Measurements from ENCODE around the gene AHNAK.

Gene AHNAK

DNA sequence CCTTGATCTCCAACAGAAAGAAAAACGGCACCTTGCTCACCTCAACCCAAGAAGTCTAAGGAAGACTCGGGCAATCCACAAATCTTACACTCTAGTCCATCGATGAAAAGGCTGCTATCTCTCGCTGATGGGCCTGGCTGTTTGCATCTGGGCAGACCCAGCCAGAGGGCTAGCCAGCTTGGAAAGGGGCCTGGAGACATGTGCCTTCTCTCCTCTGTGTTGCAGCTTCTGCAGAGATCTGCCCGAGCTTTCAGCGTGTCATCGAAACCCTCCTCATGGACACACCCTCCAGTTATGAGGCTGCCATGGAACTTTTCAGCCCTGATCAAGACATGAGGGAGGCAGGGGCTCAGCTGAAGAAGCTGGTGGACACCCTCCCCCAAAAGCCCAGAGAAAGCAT lies 124.6 kb downstream of the AHNAK start:
- H3K9ac ChIP-seq (ENCODE audit: low read depth, low read length) = no peak overlapping the region
- no peak overlapping the region for H3K27ac ChIP-seq (ENCODE audit: low read depth, low read length)
- WGBS = 92% methylated on average over 7 of the region's 7 CpGs
- peaks cover 3% of the 10 kb centered on the region; the same call in 1 of the 2 replicates for H3K4me1 ChIP-seq (ENCODE audit: insufficient read depth, low read length)
- H3K36me3 ChIP-seq (ENCODE audit: insufficient read depth, low read length) = no peaks in the 10 kb centered on the region
- H3K9me3 ChIP-seq (ENCODE audit: insufficient read depth, low read depth, low read length) = no peaks in the 10 kb centered on the region
- H3K27me3 ChIP-seq (ENCODE audit: insufficient read depth, low read length) = peaks cover 12% of the 10 kb centered on the region
- no peak overlapping the region for H3K4me3 ChIP-seq (ENCODE audit: low read length)

DNA sequence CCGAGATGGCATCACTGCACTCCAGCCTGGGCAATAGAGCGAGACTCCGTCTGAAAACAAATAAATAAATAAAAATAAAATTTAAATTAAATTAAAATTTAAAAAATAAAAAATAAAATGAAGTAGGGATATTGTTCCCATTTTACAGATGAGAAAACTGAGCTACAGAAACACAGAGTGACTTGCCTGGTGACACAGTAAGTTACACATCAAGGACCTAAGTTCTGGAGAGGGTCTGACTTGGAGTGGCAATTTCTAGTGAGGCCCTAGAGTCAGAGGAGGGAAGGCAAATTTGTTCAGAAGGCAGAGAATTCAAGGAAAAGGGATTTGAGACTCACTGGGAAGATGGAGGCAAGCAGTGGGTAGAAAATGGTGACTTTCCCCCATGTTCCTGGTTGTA lies 125.7 kb downstream of the AHNAK start:
- H3K27ac ChIP-seq (ENCODE audit: low read depth, low read length) = no peak overlapping the region
- H3K4me1 ChIP-seq (ENCODE audit: insufficient read depth, low read length) = no peaks in the 10 kb centered on the region; the same call in 1 of the 2 replicates
- no peaks in the 10 kb centered on the region for H3K9me3 ChIP-seq (ENCODE audit: insufficient read depth, low read depth, low read length)
- no peak overlapping the region for H3K9ac ChIP-seq (ENCODE audit: low read depth, low read length)
- no peak overlapping the region for H3K4me3 ChIP-seq (ENCODE audit: low read length)
- WGBS = 93% methylated on average over 1 of the region's 3 CpGs
- H3K36me3 ChIP-seq (ENCODE audit: insufficient read depth, low read length) = no peaks in the 10 kb centered on the region
- H3K27me3 ChIP-seq (ENCODE audit: insufficient read depth, low read length) = peaks cover 12% of the 10 kb centered on the region

DNA sequence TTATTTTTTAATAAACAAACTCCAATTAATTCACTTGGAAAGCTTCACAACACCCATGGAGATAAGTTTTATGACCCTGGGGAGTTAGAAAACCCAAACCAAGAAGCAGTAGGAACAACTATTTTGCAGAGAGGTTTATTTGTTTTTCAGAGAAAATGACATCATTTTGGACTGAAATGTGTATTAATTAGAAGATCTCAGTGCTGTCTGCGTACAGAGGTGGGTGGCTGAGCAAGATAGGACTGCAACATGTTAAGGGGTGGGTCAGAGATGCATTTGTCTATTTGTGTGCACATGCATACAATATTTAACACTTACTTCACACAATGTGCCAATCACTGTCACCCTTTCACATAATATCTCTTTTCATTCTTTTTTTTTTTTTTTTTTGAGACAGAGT lies 126.7 kb downstream of the AHNAK start:
- Histone ChIP-seq H3K9me3 (ENCODE audit: insufficient read depth, low read depth, low read length) (no peaks in the 10 kb centered on the region), H3K9ac (ENCODE audit: low read depth, low read length) (no peak overlapping the region), H3K4me3 (ENCODE audit: low read length) (no peak overlapping the region), H3K36me3 (ENCODE audit: insufficient read depth, low read length) (no peaks in the 10 kb centered on the region), H3K27me3 (ENCODE audit: insufficient read depth, low read length) (peaks cover 12% of the 10 kb centered on the region), H3K4me1 (ENCODE audit: insufficient read depth, low read length) (no peaks in the 10 kb centered on the region; the same call in 1 of the 2 replicates), H3K27ac (ENCODE audit: low read depth, low read length) (no peak overlapping the region)
- WGBS = 95% methylated on average over 1 of the region's 1 CpG

DNA sequence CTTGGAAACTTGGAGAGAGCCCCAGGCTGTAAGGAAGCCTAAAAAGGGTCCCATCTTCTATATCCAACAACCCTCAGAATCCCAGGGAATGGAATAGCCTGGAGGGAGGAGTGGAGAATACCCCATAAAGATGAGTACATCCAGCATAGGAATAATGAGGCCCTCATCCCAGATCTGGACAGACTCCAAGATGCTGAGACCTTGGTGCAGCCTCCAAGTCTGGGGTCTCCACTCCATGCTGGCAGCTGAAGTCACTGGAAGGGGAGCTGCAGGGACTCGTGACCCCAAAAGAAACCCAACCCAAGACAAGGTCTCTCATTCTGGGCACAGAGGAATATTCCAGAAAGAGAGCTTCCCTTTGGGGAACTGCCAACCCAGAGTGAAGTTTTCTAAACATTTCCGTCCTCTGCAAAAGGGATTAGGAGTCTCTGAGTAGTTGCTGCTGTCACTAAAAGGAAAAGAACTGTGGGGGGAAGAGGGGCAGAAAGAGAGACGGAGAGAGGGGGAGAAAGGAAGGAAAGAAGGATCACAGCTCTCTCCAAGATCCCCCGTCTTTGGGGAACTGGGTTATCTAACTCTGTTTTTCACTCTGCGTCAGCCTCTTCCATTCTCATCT lies 127.2 kb downstream of the AHNAK start:
- Histone ChIP-seq H3K4me3 (ENCODE audit: low read length) (no peak overlapping the region), H3K27ac (ENCODE audit: low read depth, low read length) (no peak overlapping the region), H3K4me1 (ENCODE audit: insufficient read depth, low read length) (no peaks in the 10 kb centered on the region; the same call in 1 of the 2 replicates), H3K36me3 (ENCODE audit: insufficient read depth, low read length) (no peaks in the 10 kb centered on the region), H3K9ac (ENCODE audit: low read depth, low read length) (no peak overlapping the region), H3K27me3 (ENCODE audit: insufficient read depth, low read length) (peaks cover 10% of the 10 kb centered on the region), H3K9me3 (ENCODE audit: insufficient read depth, low read depth, low read length) (no peaks in the 10 kb centered on the region)
- 88% methylated on average over 5 of the region's 5 CpGs for WGBS

DNA sequence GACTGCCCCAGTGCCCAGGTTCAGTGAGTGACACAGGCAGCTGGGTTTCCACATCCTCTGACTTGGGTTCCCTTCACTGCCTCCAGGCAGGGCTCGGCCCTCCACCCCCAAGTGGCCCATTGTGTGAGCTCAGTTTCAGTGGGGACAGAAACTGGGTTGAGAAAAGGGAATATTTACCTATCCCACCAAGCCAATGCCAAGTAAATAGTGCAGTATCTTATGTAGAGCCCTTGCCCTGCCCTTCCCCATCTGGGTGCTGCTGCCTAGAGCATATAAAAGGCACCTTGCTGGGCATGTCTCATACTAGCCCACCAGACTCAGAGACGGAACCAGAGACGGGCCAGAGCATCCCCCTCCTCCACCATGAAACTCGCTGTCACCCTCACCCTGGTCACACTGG lies 127.9 kb downstream of the AHNAK start, which contains the start of gene SCGB1A1:
TSS of gene SCGB1A1 (plus strand) at position 301 of the 400 bp plus-strand sequence. CDS start at position 364, 63 bp downstream.
- no peaks in the 10 kb centered on the region for H3K9me3 ChIP-seq (ENCODE audit: insufficient read depth, low read depth, low read length)
- no peaks in the 10 kb centered on the region; the same call in 1 of the 2 replicates for H3K4me1 ChIP-seq (ENCODE audit: insufficient read depth, low read length)
- no peak within 1 kb of the TSS for H3K27ac ChIP-seq (ENCODE audit: low read depth, low read length)
- no peaks in the 10 kb centered on the region for H3K36me3 ChIP-seq (ENCODE audit: insufficient read depth, low read length)
- 90% methylated on average over 4 of the region's 4 CpGs for WGBS
- no peak within 1 kb of the TSS for H3K9ac ChIP-seq (ENCODE audit: low read depth, low read length)
- H3K4me3 ChIP-seq (ENCODE audit: low read length) = no peak within 1 kb of the TSS
- H3K27me3 ChIP-seq (ENCODE audit: insufficient read depth, low read length) = peaks cover 7% of the 10 kb centered on the region; the same call in 1 of the 2 replicates

DNA sequence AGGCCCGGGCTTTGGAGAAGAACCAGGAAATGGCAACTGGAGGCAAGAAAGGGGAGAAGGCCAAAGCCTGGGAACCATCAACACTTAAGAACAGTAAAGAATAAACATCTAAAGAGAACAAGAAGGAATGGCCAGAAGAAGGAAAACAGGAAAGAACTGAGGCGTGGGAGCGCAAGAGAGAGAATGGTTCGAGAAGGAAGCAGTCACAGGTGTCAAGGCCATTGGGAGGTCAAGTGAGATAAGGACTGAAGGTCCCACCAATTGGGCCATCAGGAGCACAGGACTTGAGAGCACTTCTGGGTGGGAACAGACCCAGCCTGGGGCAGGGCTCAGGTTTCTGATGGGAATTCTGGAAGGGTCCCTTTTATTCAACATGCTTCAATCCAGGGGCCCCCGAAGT lies 128.5 kb downstream of the AHNAK start:
- Histone ChIP-seq H3K4me3 (ENCODE audit: low read length) (no peak overlapping the region), H3K4me1 (ENCODE audit: insufficient read depth, low read length) (no peaks in the 10 kb centered on the region), H3K9ac (ENCODE audit: low read depth, low read length) (no peak overlapping the region), H3K9me3 (ENCODE audit: insufficient read depth, low read depth, low read length) (no peaks in the 10 kb centered on the region), H3K36me3 (ENCODE audit: insufficient read depth, low read length) (no peaks in the 10 kb centered on the region), H3K27ac (ENCODE audit: low read depth, low read length) (no peak overlapping the region), H3K27me3 (ENCODE audit: insufficient read depth, low read length) (peaks cover 4% of the 10 kb centered on the region; the same call in 1 of the 2 replicates)
- WGBS = 96% methylated on average over 5 of the region's 5 CpGs

DNA sequence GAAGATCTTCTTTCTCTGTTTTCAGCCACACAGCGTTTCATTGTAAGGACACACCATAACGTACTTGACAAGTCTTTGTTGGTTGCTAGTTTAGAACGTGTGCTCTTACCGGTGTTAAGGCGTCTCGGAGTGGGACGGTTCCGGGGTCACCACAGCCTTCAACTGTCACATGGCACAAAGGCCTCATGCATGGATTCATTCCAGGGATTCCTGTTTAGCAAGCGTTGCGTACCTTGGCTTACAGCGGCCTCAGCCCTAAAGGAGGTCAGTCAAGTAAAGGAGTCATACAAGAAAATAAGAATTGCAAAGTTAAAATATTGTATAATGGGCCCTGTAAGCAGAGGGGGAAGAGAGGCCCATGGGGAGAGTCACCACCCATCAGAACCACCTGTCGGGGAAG lies 130.0 kb downstream of the AHNAK start:
- H3K4me3 ChIP-seq (ENCODE audit: low read length) = no peak overlapping the region
- no peaks in the 10 kb centered on the region for H3K27me3 ChIP-seq (ENCODE audit: insufficient read depth, low read length)
- WGBS = 92% methylated on average over 12 of the region's 12 CpGs
- no peaks in the 10 kb centered on the region for H3K4me1 ChIP-seq (ENCODE audit: insufficient read depth, low read length)
- H3K9me3 ChIP-seq (ENCODE audit: insufficient read depth, low read depth, low read length) = no peaks in the 10 kb centered on the region
- H3K9ac ChIP-seq (ENCODE audit: low read depth, low read length) = no peak overlapping the region
- H3K36me3 ChIP-seq (ENCODE audit: insufficient read depth, low read length) = no peaks in the 10 kb centered on the region
- no peak overlapping the region for H3K27ac ChIP-seq (ENCODE audit: low read depth, low read length)

DNA sequence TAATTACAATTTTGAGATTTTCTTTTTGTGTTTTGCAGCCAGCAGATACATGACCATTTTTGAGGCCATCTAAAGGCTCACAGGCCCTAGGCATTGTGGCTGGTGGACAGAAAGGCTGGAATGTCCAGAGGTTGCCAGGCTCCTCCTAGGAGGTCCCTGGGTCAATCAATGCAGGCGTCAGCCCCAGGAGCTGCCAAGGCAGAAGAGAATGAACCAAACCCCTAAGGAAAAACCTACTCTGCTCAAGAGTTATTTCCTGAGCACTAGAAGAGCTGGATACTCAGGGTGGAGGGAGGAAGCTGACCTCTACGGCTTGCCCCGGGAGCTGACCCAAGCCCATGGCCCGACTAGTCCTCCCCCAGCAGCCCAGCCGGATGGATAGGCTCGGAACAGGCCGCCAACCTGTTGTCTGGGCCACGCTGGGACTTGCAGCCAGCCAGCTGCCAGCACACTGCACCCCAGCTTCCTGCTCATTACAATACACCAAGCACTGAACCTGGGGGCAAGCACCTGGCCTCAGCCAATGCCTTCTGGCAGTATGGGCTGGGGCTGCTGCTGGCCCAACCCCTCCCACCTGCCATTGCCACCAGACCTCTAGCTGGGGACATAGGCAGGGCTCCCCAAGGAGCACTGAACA lies 133.4 kb downstream of the AHNAK start:
- H3K27me3 ChIP-seq (ENCODE audit: insufficient read depth, low read length) = no peaks in the 10 kb centered on the region
- no peak overlapping the region for H3K9ac ChIP-seq (ENCODE audit: low read depth, low read length)
- H3K4me3 ChIP-seq (ENCODE audit: low read length) = no peak overlapping the region
- no peaks in the 10 kb centered on the region for H3K36me3 ChIP-seq (ENCODE audit: insufficient read depth, low read length)
- H3K9me3 ChIP-seq (ENCODE audit: insufficient read depth, low read depth, low read length) = no peaks in the 10 kb centered on the region
- 90% methylated on average over 8 of the region's 8 CpGs for WGBS
- no peak overlapping the region for H3K27ac ChIP-seq (ENCODE audit: low read depth, low read length)
- H3K4me1 ChIP-seq (ENCODE audit: insufficient read depth, low read length) = no peaks in the 10 kb centered on the region

DNA sequence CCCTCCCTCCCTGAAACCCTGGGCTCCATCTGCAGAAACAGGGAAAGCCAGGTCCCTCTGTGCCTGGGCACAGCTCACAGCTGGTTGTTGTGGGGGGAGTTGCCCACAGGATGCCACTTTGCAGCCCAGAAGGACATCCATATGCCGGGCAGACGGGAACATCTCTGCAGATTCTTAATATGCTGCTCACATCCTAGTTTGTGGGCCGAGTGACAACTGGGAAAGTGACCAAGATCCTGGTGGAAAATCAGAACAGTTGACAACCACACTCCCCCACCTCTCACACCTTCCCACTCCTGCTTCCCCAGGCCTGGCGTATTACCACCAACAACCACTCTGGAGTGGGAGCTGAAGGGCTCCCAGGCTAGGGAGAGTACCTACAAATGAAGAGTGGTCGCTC lies 135.1 kb downstream of the AHNAK start:
- no peaks in the 10 kb centered on the region for H3K4me1 ChIP-seq (ENCODE audit: insufficient read depth, low read length)
- no peak overlapping the region for H3K27ac ChIP-seq (ENCODE audit: low read depth, low read length)
- no peak overlapping the region for H3K9ac ChIP-seq (ENCODE audit: low read depth, low read length)
- no peaks in the 10 kb centered on the region for H3K27me3 ChIP-seq (ENCODE audit: insufficient read depth, low read length)
- H3K4me3 ChIP-seq (ENCODE audit: low read length) = no peak overlapping the region
- no peaks in the 10 kb centered on the region for H3K36me3 ChIP-seq (ENCODE audit: insufficient read depth, low read length)
- 95% methylated on average over 5 of the region's 5 CpGs for WGBS
- no peaks in the 10 kb centered on the region for H3K9me3 ChIP-seq (ENCODE audit: insufficient read depth, low read depth, low read length)

DNA sequence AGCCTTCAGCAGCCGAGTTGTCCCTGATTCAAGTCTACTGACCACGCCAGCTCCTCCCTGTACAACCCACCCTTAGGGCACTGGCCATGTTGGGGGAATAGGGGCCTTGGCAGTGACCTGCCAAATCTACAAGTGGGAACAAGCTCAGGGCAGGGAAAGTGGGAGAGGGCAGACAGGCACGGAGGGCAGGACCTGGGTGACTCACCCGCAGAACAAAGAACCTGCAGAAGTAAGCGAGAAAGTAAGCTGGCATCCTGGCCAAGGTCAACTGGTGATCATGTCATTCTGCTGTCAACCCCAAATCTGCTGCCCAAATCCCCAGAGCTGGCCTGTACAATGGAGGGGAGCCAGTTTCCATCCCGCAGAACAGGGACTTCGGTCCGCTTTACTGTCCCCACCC lies 135.6 kb downstream of the AHNAK start:
- H3K27ac ChIP-seq (ENCODE audit: low read depth, low read length) = no peak overlapping the region
- H3K27me3 ChIP-seq (ENCODE audit: insufficient read depth, low read length) = no peaks in the 10 kb centered on the region
- H3K9me3 ChIP-seq (ENCODE audit: insufficient read depth, low read depth, low read length) = no peaks in the 10 kb centered on the region
- no peak overlapping the region for H3K4me3 ChIP-seq (ENCODE audit: low read length)
- WGBS = 82% methylated on average over 8 of the region's 8 CpGs
- no peak overlapping the region for H3K9ac ChIP-seq (ENCODE audit: low read depth, low read length)
- no peaks in the 10 kb centered on the region for H3K4me1 ChIP-seq (ENCODE audit: insufficient read depth, low read length)
- no peaks in the 10 kb centered on the region for H3K36me3 ChIP-seq (ENCODE audit: insufficient read depth, low read length)

DNA sequence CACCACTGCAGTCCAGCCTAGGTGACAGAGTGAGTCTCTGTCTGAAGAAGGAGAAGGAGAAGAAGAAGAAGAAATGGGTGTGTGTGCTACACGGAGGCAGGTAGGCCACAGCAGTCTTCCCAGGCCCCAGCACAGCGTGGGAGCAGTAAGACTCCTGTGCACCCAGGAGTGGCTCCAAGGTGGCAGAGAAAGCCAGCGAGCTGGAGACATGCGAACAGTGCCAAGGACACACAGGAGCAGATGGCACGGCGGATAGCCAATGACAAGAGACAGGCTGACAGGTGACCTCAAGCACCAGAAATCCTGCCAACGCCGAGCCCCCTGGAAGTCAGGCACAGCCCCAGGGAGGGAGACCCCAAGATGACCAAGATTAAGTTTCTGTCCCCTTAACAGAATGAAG lies 136.8 kb downstream of the AHNAK start:
- no peaks in the 10 kb centered on the region for H3K36me3 ChIP-seq (ENCODE audit: insufficient read depth, low read length)
- H3K4me1 ChIP-seq (ENCODE audit: insufficient read depth, low read length) = no peaks in the 10 kb centered on the region
- 92% methylated on average over 8 of the region's 8 CpGs for WGBS
- H3K9me3 ChIP-seq (ENCODE audit: insufficient read depth, low read depth, low read length) = no peaks in the 10 kb centered on the region
- no peak overlapping the region for H3K9ac ChIP-seq (ENCODE audit: low read depth, low read length)
- no peak overlapping the region for H3K4me3 ChIP-seq (ENCODE audit: low read length)
- no peak overlapping the region for H3K27ac ChIP-seq (ENCODE audit: low read depth, low read length)
- no peaks in the 10 kb centered on the region for H3K27me3 ChIP-seq (ENCODE audit: insufficient read depth, low read length)
